CD4-positive, CD25-positive, alpha-beta regulatory T cell (primary cell): ENCODE results near the gene TMEM131. TPM values are rescaled to one million over a fixed set of nuclear protein-coding genes. Genes with fewer than 3 reads are reported as not detected.

Experiments
- ATAC-seq, 2 donors: fragments of 150-1000 bp; cut with Tn5 transposase; one replicate each; pipeline ENCODE4 v1.10.0; 2021; ENCODE audit warnings: low read depth in 2 of 2, moderate number of reproducible peaks in 2 of 2, moderate library complexity in 1 of 2
- DNase-seq, 3 donors: peaks; one replicate each; pipeline versions ENCODE4 v3.0.0 to v3.0.0-alpha.2; 2012 to 2022; ENCODE audit warnings: mixed read lengths in 1 of 3
- H3K27ac ChIP-seq: one replicate; pipeline ENCODE4 v1.7.0; 2013; ENCODE audit warnings: mild to moderate bottlenecking, low read length; ENCODE audit not compliant: insufficient read depth, poor library complexity, severe bottlenecking
- H3K27me3 ChIP-seq: one replicate; pipeline ENCODE4 v1.7.0; 2013; ENCODE audit warnings: low read length; ENCODE audit not compliant: control insufficient read depth, insufficient read depth
- H3K36me3 ChIP-seq: one replicate; pipeline ENCODE4 v1.7.0; 2013; ENCODE audit warnings: mild to moderate bottlenecking, low read length, moderate library complexity; ENCODE audit not compliant: control insufficient read depth, insufficient read depth
- H3K4me1 ChIP-seq: 2 replicates; pipeline ENCODE4 v1.7.0; 2013; ENCODE audit warnings: mild to moderate bottlenecking, low read length; ENCODE audit not compliant: insufficient read depth, control insufficient read depth, poor library complexity, severe bottlenecking
- H3K4me3 ChIP-seq: one replicate; pipeline ENCODE4 v1.7.0; 2013; ENCODE audit warnings: low read depth, mild to moderate bottlenecking, low read length, moderate library complexity
- H3K9me3 ChIP-seq, 2 experiments: 1 replicate in 1 of 2; 2 replicates in 1 of 2; pipeline ENCODE4 v1.7.0; 2013; ENCODE audit warnings: low read length in 2 of 2, mild to moderate bottlenecking in 1 of 2, moderate library complexity in 1 of 2; ENCODE audit not compliant: control insufficient read depth in 2 of 2
- H3K27ac Mint-ChIP-seq, 3 donors: one replicate each; pipeline ENCODE4 v1.8.0; 2020 to 2022; ENCODE audit warnings: mild to moderate bottlenecking in 3 of 3, mixed read lengths in 3 of 3, moderate library complexity in 2 of 3
- H3K27me3 Mint-ChIP-seq: one replicate; pipeline ENCODE4 v1.8.0; 2022; ENCODE audit warnings: mild to moderate bottlenecking, mixed read lengths
- H3K36me3 Mint-ChIP-seq: one replicate; pipeline ENCODE4 v1.8.0; 2020; ENCODE audit warnings: mixed read lengths
- H3K4me1 Mint-ChIP-seq, 4 donors: one replicate each; pipeline ENCODE4 v1.8.0; 2020 to 2022; ENCODE audit warnings: mixed read lengths in 4 of 4, mild to moderate bottlenecking in 1 of 4
- H3K4me3 Mint-ChIP-seq, 4 donors: one replicate each; pipeline ENCODE4 v1.8.0; 2020 to 2022; ENCODE audit warnings: mild to moderate bottlenecking in 4 of 4, mixed read lengths in 4 of 4, moderate library complexity in 3 of 4
- H3K9me3 Mint-ChIP-seq, 7 donors: one replicate each; pipeline ENCODE4 v1.8.0; 2020 to 2022; ENCODE audit warnings: mixed read lengths in 7 of 7, mild to moderate bottlenecking in 3 of 7, moderate library complexity in 2 of 7
- polyA plus RNA-seq, 4 donors: library from polyadenylated mRNA; unstranded; fragments of 300-500 nt; fragmentation: Illumina TruSeq; gene quantifications; one replicate each; pipeline ENCODE4 v1.2.3, GENCODE V29; 2021
- total RNA-seq: library from RNA; stranded (reverse); gene quantifications from one replicate; pipeline ENCODE4 v1.2.3, GENCODE V29; 2022

TMEM131 gene
- total and polyA plus RNA-seq, 5 donors from 2014 or later: 6.7 to 34.1 (median 8.0) TPM

- Mint-ChIP-seq H3K27ac (no peak overlapping the region), H3K9me3 (peaks cover 0 to 2% (median 0%) of the 10 kb centered on the region in 7 donors), H3K4me3 (peak overlapping the region in 1 of 4 donors; percentile 52), H3K27me3 (no peaks in the 10 kb centered on the region), H3K4me1 (peaks cover 17 to 51% (median 33%) of the 10 kb centered on the region in 4 donors), H3K36me3 (peaks cover 25% of the 10 kb centered on the region)
- Histone ChIP-seq H3K27ac (no peak overlapping the region), H3K27me3 (no peaks in the 10 kb centered on the region), H3K36me3 (peaks cover 9% of the 10 kb centered on the region), H3K4me3 (no peak overlapping the region), H3K4me1 (no peaks in the 10 kb centered on the region), H3K9me3 (no peaks in the 10 kb centered on the region)
- DNase-seq (no peak), ATAC-seq (no peak)
Observed at GRCh38 chr2:97914691-97915213, 81.0 kb downstream of the TMEM131 start.

- Mint-ChIP-seq H3K9me3 (peaks cover 0 to 2% (median 0%) of the 10 kb centered on the region in 7 donors), H3K27ac (no peak overlapping the region), H3K4me3 (no peak overlapping the region), H3K4me1 (peaks cover 21 to 49% (median 33%) of the 10 kb centered on the region in 4 donors), H3K27me3 (no peaks in the 10 kb centered on the region), H3K36me3 (peaks cover 21% of the 10 kb centered on the region)
- Histone ChIP-seq H3K27me3 (no peaks in the 10 kb centered on the region), H3K36me3 (peaks cover 6% of the 10 kb centered on the region), H3K4me3 (no peak overlapping the region), H3K9me3 (no peaks in the 10 kb centered on the region), H3K27ac (no peak overlapping the region), H3K4me1 (no peaks in the 10 kb centered on the region)
- no peak for ATAC-seq
- no peak for DNase-seq
Observed at GRCh38 chr2:97913846-97914245, 81.9 kb downstream of the TMEM131 start.

- peaks cover 16 to 36% (median 35%) of the 10 kb centered on the region in 4 donors for H3K4me1 Mint-ChIP-seq
Observed at GRCh38 chr2:97911922-97912575, 83.7 kb downstream of the TMEM131 start.

GRCh38 chr2:97911206-97911921, 84.4 kb downstream of the TMEM131 start:
- no peak overlapping the region for H3K4me3 ChIP-seq
- no peaks in the 10 kb centered on the region for H3K9me3 ChIP-seq
- no peak for ATAC-seq
- Mint-ChIP-seq H3K9me3 (no peaks in the 10 kb centered on the region), H3K4me3 (no peak overlapping the region), H3K27me3 (no peaks in the 10 kb centered on the region), H3K27ac (no peak overlapping the region), H3K4me1 (peaks cover 14 to 36% (median 34%) of the 10 kb centered on the region in 4 donors), H3K36me3 (peaks cover 28% of the 10 kb centered on the region)
- no peak for DNase-seq
- H3K27ac ChIP-seq: no peak overlapping the region
- peaks cover 20% of the 10 kb centered on the region for H3K36me3 ChIP-seq
- H3K4me1 ChIP-seq: no peaks in the 10 kb centered on the region
- no peaks in the 10 kb centered on the region for H3K27me3 ChIP-seq

More at GRCh38 chr2:97911922-97912575, 83.7 kb downstream of the TMEM131 start:
- peaks cover 21% of the 10 kb centered on the region for H3K36me3 Mint-ChIP-seq
- Histone ChIP-seq H3K27ac (no peak overlapping the region), H3K27me3 (no peaks in the 10 kb centered on the region), H3K4me1 (no peaks in the 10 kb centered on the region), H3K9me3 (no peaks in the 10 kb centered on the region), H3K4me3 (no peak overlapping the region), H3K36me3 (peaks cover 15% of the 10 kb centered on the region)
- H3K27me3 Mint-ChIP-seq: no peaks in the 10 kb centered on the region
- DNase-seq (no peak), ATAC-seq (no peak)
- H3K27ac Mint-ChIP-seq: no peak overlapping the region
- H3K9me3 Mint-ChIP-seq: no peaks in the 10 kb centered on the region
- H3K4me3 Mint-ChIP-seq: no peak overlapping the region

- H3K9me3 ChIP-seq: no peaks in the 10 kb centered on the region
- peaks cover 32% of the 10 kb centered on the region for H3K36me3 Mint-ChIP-seq
Observed at GRCh38 chr2:97910403-97911205, 85.1 kb downstream of the TMEM131 start.

GRCh38 chr2:97908208-97908676, 87.5 kb downstream of the TMEM131 start:
- Histone ChIP-seq H3K27ac (no peak overlapping the region), H3K27me3 (no peaks in the 10 kb centered on the region)
- no peak for ATAC-seq

More at GRCh38 chr2:97910403-97911205, 85.1 kb downstream of the TMEM131 start:
- no peak for DNase-seq
- no peak overlapping the region for H3K4me3 Mint-ChIP-seq
- H3K4me1 Mint-ChIP-seq: peaks cover 14 to 40% (median 32%) of the 10 kb centered on the region in 4 donors
- no peaks in the 10 kb centered on the region for H3K9me3 Mint-ChIP-seq
- Histone ChIP-seq H3K27ac (no peak overlapping the region), H3K36me3 (peaks cover 24% of the 10 kb centered on the region), H3K4me3 (no peak overlapping the region), H3K4me1 (no peaks in the 10 kb centered on the region), H3K27me3 (no peaks in the 10 kb centered on the region)
- H3K27ac Mint-ChIP-seq: peak overlapping the region in 1 of 3 donors; percentile 6
- no peaks in the 10 kb centered on the region for H3K27me3 Mint-ChIP-seq
- no peak for ATAC-seq

GRCh38 chr2:97907369-97908100, 88.2 kb downstream of the TMEM131 start:
- peaks cover 40% of the 10 kb centered on the region for H3K36me3 Mint-ChIP-seq
- DNase-seq (no peak), ATAC-seq (no peak)
- H3K4me1 Mint-ChIP-seq: peaks cover 13 to 27% (median 16%) of the 10 kb centered on the region in 4 donors
- H3K4me1 ChIP-seq: no peaks in the 10 kb centered on the region
- no peak overlapping the region for H3K4me3 Mint-ChIP-seq
- no peak overlapping the region for H3K4me3 ChIP-seq
- no peak overlapping the region for H3K27ac ChIP-seq
- no peak overlapping the region for H3K27ac Mint-ChIP-seq
- H3K9me3 ChIP-seq: no peaks in the 10 kb centered on the region
- no peaks in the 10 kb centered on the region for H3K27me3 Mint-ChIP-seq
- H3K36me3 ChIP-seq: peaks cover 25% of the 10 kb centered on the region
- no peaks in the 10 kb centered on the region for H3K9me3 Mint-ChIP-seq
- H3K27me3 ChIP-seq: no peaks in the 10 kb centered on the region

More at GRCh38 chr2:97908208-97908676, 87.5 kb downstream of the TMEM131 start:
- H3K9me3 Mint-ChIP-seq: no peaks in the 10 kb centered on the region
- peaks cover 14 to 30% (median 17%) of the 10 kb centered on the region in 4 donors for H3K4me1 Mint-ChIP-seq
- Histone ChIP-seq H3K4me3 (no peak overlapping the region), H3K36me3 (peaks cover 25% of the 10 kb centered on the region), H3K9me3 (no peaks in the 10 kb centered on the region), H3K4me1 (no peaks in the 10 kb centered on the region)
- no peak for DNase-seq
- no peaks in the 10 kb centered on the region for H3K27me3 Mint-ChIP-seq
- peaks cover 35% of the 10 kb centered on the region for H3K36me3 Mint-ChIP-seq
- no peak overlapping the region for H3K4me3 Mint-ChIP-seq
- H3K27ac Mint-ChIP-seq: no peak overlapping the region
